Measurements from ENCODE around the gene TPRN.
A peak's percentile ranks its signal among the peaks of the same experiment; 100 is the strongest.

Gene TPRN

DNA sequence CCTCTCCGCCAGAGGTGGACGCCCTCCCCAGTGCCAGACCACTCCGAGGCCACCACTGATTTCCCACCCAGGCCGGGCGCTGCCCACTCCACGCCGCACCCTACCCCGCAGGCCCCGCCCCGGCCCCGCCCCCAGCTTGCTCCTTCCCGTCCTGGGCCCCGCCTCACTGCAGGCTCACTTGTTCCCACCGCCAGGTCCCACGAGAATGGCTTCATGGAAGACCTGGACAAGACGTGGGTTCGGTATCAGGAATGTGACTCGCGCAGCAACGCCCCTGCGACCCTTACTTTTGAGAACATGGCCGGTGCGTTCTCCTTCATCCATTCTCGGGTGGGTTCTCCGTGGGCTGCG is 37.2 kb downstream of the TPRN start:
- DNase-seq (ENCODE audit: low read depth): peak; percentile 37
- H3K4me3 ChIP-seq (ENCODE audit: low read length): peak overlapping the region; percentile 36

DNA sequence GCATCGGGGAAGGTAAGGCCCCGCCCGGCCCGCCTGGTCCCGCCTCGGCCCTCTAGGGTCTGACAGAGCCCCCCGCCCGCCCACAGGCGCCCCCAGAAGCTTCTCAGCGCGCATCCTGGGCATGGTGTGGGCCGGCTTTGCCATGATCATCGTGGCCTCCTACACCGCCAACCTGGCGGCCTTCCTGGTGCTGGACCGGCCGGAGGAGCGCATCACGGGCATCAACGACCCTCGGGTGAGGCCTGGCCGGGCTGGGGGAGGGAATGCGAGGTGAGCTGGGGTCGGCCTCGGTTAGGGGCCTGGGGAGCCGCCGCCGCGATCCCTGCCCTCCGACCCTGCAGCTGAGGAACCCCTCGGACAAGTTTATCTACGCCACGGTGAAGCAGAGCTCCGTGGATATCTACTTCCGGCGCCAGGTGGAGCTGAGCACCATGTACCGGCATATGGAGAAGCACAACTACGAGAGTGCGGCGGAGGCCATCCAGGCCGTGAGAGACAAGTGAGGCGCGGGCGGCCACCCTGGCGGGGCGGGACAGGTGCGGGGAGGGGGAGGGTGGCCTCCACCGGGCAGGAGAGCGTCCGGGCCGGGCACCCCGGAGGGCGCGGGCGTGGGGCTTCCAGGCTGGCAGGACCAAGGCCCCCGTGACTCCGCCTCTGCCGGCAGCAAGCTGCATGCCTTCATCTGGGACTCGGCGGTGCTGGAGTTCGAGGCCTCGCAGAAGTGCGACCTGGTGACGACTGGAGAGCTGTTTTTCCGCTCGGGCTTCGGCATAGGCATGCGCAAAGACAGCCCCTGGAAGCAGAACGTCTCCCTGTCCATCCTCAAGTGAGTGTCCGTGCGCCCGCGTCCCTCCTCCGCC is 37.8 kb downstream of the TPRN start:
- H3K4me3 ChIP-seq (ENCODE audit: low read length): peak overlapping the region; percentile 36
- TF ChIP-seq, protein P1, sequence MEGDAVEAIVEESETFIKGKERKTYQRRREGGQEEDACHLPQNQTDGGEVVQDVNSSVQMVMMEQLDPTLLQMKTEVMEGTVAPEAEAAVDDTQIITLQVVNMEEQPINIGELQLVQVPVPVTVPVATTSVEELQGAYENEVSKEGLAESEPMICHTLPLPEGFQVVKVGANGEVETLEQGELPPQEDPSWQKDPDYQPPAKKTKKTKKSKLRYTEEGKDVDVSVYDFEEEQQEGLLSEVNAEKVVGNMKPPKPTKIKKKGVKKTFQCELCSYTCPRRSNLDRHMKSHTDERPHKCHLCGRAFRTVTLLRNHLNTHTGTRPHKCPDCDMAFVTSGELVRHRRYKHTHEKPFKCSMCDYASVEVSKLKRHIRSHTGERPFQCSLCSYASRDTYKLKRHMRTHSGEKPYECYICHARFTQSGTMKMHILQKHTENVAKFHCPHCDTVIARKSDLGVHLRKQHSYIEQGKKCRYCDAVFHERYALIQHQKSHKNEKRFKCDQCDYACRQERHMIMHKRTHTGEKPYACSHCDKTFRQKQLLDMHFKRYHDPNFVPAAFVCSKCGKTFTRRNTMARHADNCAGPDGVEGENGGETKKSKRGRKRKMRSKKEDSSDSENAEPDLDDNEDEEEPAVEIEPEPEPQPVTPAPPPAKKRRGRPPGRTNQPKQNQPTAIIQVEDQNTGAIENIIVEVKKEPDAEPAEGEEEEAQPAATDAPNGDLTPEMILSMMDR (IDR thresholded peaks at IDR 0.05; ENCODE audit: insufficient read depth, low read depth, low read length, missing control alignments): no peak
- peak; percentile 50 for DNase-seq (ENCODE audit: low read depth)

More for the DNA sequence above, 37.2 kb downstream of the TPRN start:
- TF ChIP-seq, protein P1 (IDR thresholded peaks at IDR 0.05; ENCODE audit: insufficient read depth, low read depth, low read length, missing control alignments): no peak

DNA sequence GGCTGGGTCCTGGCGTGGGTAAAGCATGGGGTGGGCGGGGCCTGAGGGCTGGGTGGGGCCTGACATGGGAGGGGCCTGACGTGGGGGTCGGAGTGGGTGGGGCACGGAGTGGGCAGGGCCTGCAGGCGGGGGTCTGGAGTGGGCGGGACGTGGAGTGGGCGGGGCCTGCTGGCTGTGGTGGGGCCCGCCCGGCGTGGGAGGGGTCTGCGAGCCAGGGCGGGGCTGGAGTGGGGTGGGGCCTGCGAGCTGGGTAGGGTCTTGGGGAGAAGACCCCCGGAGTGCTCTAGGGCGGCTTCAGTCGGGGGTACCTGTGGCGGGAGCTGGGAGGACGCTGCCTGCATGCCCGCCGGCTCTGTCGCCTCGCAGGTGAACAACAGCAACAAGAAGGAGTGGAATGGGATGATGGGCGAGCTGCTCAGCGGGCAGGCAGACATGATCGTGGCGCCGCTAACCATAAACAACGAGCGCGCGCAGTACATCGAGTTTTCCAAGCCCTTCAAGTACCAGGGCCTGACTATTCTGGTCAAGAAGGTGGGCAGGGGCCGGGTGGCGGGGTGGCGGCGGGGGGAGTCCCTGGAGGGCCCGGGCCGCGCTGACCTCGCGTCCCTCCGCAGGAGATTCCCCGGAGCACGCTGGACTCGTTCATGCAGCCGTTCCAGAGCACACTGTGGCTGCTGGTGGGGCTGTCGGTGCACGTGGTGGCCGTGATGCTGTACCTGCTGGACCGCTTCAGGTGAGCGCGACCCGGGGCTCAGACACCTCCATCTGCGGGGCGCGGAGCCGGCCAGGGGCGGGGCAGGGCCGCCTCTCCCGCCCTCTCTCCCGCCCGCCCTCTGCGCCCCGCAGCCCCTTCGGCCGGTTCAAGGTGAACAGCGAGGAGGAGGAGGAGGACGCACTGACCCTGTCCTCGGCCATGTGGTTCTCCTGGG is 38.7 kb downstream of the TPRN start:
- DNase-seq (ENCODE audit: low read depth): peak; percentile 23
- no peak overlapping the region for H3K4me3 ChIP-seq (ENCODE audit: low read length)
- TF ChIP-seq, protein P1 (IDR thresholded peaks at IDR 0.05; ENCODE audit: insufficient read depth, low read depth, low read length, missing control alignments): no peak

DNA sequence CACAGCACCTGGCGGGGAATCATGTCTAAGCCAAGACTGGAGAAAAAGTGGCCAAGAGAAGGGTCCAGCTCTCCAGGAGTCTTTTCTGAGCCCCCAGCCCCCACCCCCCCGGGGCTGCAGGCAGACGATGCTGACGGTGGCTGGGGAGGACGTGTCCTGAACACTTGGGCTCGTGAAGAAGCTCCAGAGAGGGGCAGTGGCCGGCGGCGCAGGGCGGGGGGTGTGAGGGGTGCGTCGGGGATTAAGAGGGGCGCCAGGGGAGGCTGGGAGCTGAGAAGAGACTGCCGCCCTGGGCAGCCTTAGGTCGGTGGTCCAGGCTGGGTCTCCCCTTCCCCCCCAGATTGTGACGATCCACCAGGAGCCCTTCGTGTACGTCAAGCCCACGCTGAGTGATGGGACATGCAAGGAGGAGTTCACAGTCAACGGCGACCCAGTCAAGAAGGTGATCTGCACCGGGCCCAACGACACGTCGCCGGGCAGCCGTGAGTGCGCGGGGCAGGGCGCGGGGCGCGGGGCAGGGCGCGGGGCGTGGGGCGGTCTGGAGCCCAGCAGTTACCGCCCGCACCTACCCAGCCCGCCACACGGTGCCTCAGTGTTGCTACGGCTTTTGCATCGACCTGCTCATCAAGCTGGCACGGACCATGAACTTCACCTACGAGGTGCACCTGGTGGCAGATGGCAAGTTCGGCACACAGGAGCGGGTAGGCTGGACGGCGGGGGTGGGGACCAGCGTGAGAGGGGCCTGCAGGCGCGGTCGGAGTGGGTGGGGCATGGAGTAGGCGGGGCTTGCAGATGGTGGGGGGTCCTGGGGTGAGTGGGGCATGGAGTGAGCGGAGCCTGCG is 39.6 kb downstream of the TPRN start:
- TF ChIP-seq, protein P1 (IDR thresholded peaks at IDR 0.05; ENCODE audit: insufficient read depth, low read depth, low read length, missing control alignments): no peak
- H3K4me3 ChIP-seq (ENCODE audit: low read length): no peak overlapping the region
- DNase-seq (ENCODE audit: low read depth): no peak

DNA sequence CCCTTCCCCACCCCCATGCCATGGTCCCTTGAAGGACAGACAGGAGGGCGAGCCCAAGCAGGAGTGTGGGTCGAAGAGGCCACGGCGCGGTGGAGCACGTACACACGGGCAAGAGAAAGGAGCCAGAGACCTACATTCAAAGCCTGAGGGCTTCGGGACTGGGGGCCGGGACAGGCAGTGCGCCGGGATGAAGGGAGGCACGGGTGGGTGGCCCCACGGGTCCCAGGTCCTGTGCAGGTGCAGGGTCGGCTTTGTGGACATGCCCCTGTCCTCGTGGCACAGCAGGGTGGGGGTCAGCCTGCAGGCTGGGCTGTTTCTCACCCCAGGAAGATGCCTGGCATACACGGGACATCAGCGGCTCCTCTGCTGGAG is 40.5 kb downstream of the TPRN start:
- TF ChIP-seq, protein P1 (IDR thresholded peaks at IDR 0.05; ENCODE audit: insufficient read depth, low read depth, low read length, missing control alignments): no peak
- H3K4me3 ChIP-seq (ENCODE audit: low read length): no peak overlapping the region
- no peak for DNase-seq (ENCODE audit: low read depth)
